H9 (cell line): ENCODE results near the gene LEMD3. TPM values are rescaled to one million over a fixed set of nuclear protein-coding genes. Genes with fewer than 3 reads are reported as not detected.

Experiments used
- DNase-seq: peaks from one replicate; pipeline ENCODE4 v3.0.0-alpha.2; 2017
- H2AFZ ChIP-seq: one replicate; pipeline ENCODE4 v1.6.1; 2013; ENCODE audit warnings: mild to moderate bottlenecking, low read length, control low read depth, moderate library complexity
- H2AK5ac ChIP-seq: 2 replicates; pipeline ENCODE4 v1.6.1; 2013; ENCODE audit warnings: low read length, control low read depth, mixed read lengths; ENCODE audit not compliant: insufficient read length
- H2BK120ac ChIP-seq: one replicate; pipeline ENCODE4 v1.6.1; 2013; ENCODE audit warnings: low read depth, mild to moderate bottlenecking, low read length, control low read depth, inconsistent platforms; ENCODE audit not compliant: poor library complexity, severe bottlenecking
- H2BK12ac ChIP-seq: 2 replicates; pipeline ENCODE4 v1.6.1; 2013; ENCODE audit warnings: low read length, control low read depth, mixed read lengths, low read depth; ENCODE audit not compliant: insufficient read length
- H2BK15ac ChIP-seq: 2 replicates; pipeline ENCODE4 v1.6.1; 2013; ENCODE audit warnings: low read depth, low read length, control low read depth
- H2BK20ac ChIP-seq: one replicate; pipeline ENCODE4 v1.6.1; 2013; ENCODE audit warnings: low read depth, mild to moderate bottlenecking, low read length, control low read depth, inconsistent platforms; ENCODE audit not compliant: poor library complexity, severe bottlenecking
- H2BK5ac ChIP-seq: 2 replicates; pipeline ENCODE4 v1.6.1; 2013; ENCODE audit warnings: low read length, control low read depth, mixed read lengths; ENCODE audit not compliant: insufficient read length
- H3K14ac ChIP-seq: 2 replicates; pipeline ENCODE4 v1.6.1; 2013; ENCODE audit warnings: low read length, control low read depth; ENCODE audit not compliant: insufficient read depth
- H3K18ac ChIP-seq: 2 replicates; pipeline ENCODE4 v1.6.1; 2013; ENCODE audit warnings: low read depth, mild to moderate bottlenecking, mixed read lengths, low read length, control low read depth; ENCODE audit not compliant: insufficient read length
- H3K23ac ChIP-seq: 2 replicates; pipeline ENCODE4 v1.6.1; 2013; ENCODE audit warnings: low read length, control low read depth, mixed read lengths, low read depth; ENCODE audit not compliant: insufficient read length
- H3K23me2 ChIP-seq: 2 replicates; pipeline ENCODE4 v1.6.1; 2013; ENCODE audit warnings: low read depth, mild to moderate bottlenecking, mixed read lengths, low read length, control low read depth; ENCODE audit not compliant: insufficient read length, poor library complexity, severe bottlenecking
- H3K27ac ChIP-seq: 2 replicates; pipeline ENCODE4 v1.5.1; 2013; ENCODE audit warnings: low read length, control low read depth, mixed read lengths, low read depth; ENCODE audit not compliant: insufficient read length
- H3K27me3 ChIP-seq: 2 replicates; pipeline ENCODE4 v1.6.1; 2013; ENCODE audit warnings: low read length, control low read depth, inconsistent platforms; ENCODE audit not compliant: insufficient read depth
- H3K4ac ChIP-seq: 2 replicates; pipeline ENCODE4 v1.6.1; 2013; ENCODE audit warnings: low read depth, mild to moderate bottlenecking, control low read depth, inconsistent platforms, low read length, moderate library complexity
- H3K4me1 ChIP-seq: 2 replicates; pipeline ENCODE4 v1.6.1; 2013; ENCODE audit warnings: low read length, control low read depth, inconsistent platforms; ENCODE audit not compliant: insufficient read depth
- H3K4me2 ChIP-seq: 2 replicates; pipeline ENCODE4 v1.6.1; 2013; ENCODE audit warnings: low read length, control low read depth, mixed read lengths; ENCODE audit not compliant: insufficient read length, insufficient read depth
- H3K56ac ChIP-seq: 2 replicates; pipeline ENCODE4 v1.6.1; 2013; ENCODE audit warnings: low read depth, mild to moderate bottlenecking, mixed read lengths, low read length, control low read depth; ENCODE audit not compliant: insufficient read length
- H3K79me1 ChIP-seq: 2 replicates; pipeline ENCODE4 v1.6.1; 2013; ENCODE audit warnings: low read depth, mild to moderate bottlenecking, moderate library complexity, low read length, control low read depth, inconsistent platforms; ENCODE audit not compliant: insufficient read depth, poor library complexity, severe bottlenecking
- H3K79me2 ChIP-seq: 2 replicates; pipeline ENCODE4 v1.6.1; 2013; ENCODE audit warnings: low read length, control low read depth, inconsistent platforms; ENCODE audit not compliant: insufficient read depth
- H3K9ac ChIP-seq: 2 replicates; pipeline ENCODE4 v1.6.1; 2013; ENCODE audit warnings: low read length, control low read depth, mixed read lengths; ENCODE audit not compliant: insufficient read length; ENCODE audit errors: extremely low read depth
- H3K9me3 ChIP-seq: one replicate; pipeline ENCODE4 v1.6.1; 2013; ENCODE audit warnings: low read depth, low read length, inconsistent platforms; ENCODE audit not compliant: control insufficient read depth
- H3T11ph ChIP-seq: one replicate; pipeline ENCODE4 v1.6.1; 2013; ENCODE audit warnings: mild to moderate bottlenecking, low read length, control low read depth, inconsistent platforms
- H4K20me1 ChIP-seq: one replicate; pipeline ENCODE4 v1.6.1; 2013; ENCODE audit not compliant: control insufficient read depth, insufficient read length, insufficient read depth
- H4K5ac ChIP-seq: 2 replicates; pipeline ENCODE4 v1.6.1; 2013; ENCODE audit warnings: low read depth, mild to moderate bottlenecking, mixed read lengths, low read length, control low read depth; ENCODE audit not compliant: insufficient read length
- H4K8ac ChIP-seq: replicated peaks from 2 replicates; pipeline ENCODE4 v1.6.1; 2013; ENCODE audit warnings: low read length, control low read depth, mixed read lengths, low read depth; ENCODE audit not compliant: insufficient read length
- H4K91ac ChIP-seq: 2 replicates; pipeline ENCODE4 v1.6.1; 2013; ENCODE audit warnings: low read depth, mild to moderate bottlenecking, moderate library complexity, mixed read lengths, low read length, control low read depth; ENCODE audit not compliant: insufficient read length
- H3K27ac Mint-ChIP-seq, 3 experiments: 2 replicates in 2 of 3; 3 replicates in 1 of 3; pipeline ENCODE4 v1.8.0; 2020 to 2021; ENCODE audit warnings: mixed read lengths in 3 of 3, mild to moderate bottlenecking in 1 of 3, moderate library complexity in 1 of 3
- H3K27me3 Mint-ChIP-seq: 2 replicates; pipeline ENCODE4 v1.8.0; 2021; ENCODE audit warnings: low read depth, mild to moderate bottlenecking, moderate library complexity, mixed read lengths
- H3K36me3 Mint-ChIP-seq, 3 experiments: 2 replicates in 2 of 3; 3 replicates in 1 of 3; pipeline ENCODE4 v1.8.0; 2020 to 2021; ENCODE audit warnings: low read depth in 3 of 3, mixed read lengths in 3 of 3; ENCODE audit not compliant: insufficient read depth in 1 of 3
- H3K4me1 Mint-ChIP-seq, 2 experiments: 2 replicates each; pipeline ENCODE4 v1.8.0; 2020; ENCODE audit warnings: mixed read lengths in 2 of 2
- H3K4me3 Mint-ChIP-seq, 2 experiments: 2 replicates in 1 of 2; 3 replicates in 1 of 2; pipeline ENCODE4 v1.8.0; 2020 to 2021; ENCODE audit warnings: mild to moderate bottlenecking in 2 of 2, mixed read lengths in 2 of 2, moderate library complexity in 1 of 2
- H3K9me3 Mint-ChIP-seq, 2 experiments: 2 replicates in 1 of 2; 3 replicates in 1 of 2; pipeline ENCODE4 v1.8.0; 2020; ENCODE audit warnings: mild to moderate bottlenecking in 2 of 2, mixed read lengths in 2 of 2, moderate library complexity in 1 of 2
- CTCF ChIP-seq: fragments of 200-600 bp; sonication (generic); conservative IDR thresholded peaks from 3 replicates; pipeline ENCODE4 v1.8.0; 2021; ENCODE audit warnings: antibody characterized with exemption, mild to moderate bottlenecking
- WGBS: extraction: QIAGEN DNeasy Blood & Tissue Kit; methylation state at CpG from one replicate; pipeline ENCODE4 v1.1.7; 2013; ENCODE audit warnings: missing lambda C conversion rate, low lambda C conversion rate, mixed read lengths; ENCODE audit not compliant: insufficient read length; ENCODE audit errors: extremely low coverage; 5-methylcytosine and 5-hydroxymethylcytosine counted together
- total RNA-seq: library from RNA; stranded (reverse); gene quantifications from 2 replicates; pipeline ENCODE4 v1.2.1, GENCODE V29; 2021

The LEMD3 gene
- total RNA-seq, 1 experiment from 2014 or later, result 38.1 TPM

GRCh38 chr12:65194949-65195348, 25.6 kb downstream of the LEMD3 start:
- no peak overlapping the region for H2BK5ac ChIP-seq
- H2AK5ac ChIP-seq, result no peak overlapping the region
- Mint-ChIP-seq H3K27ac (no peak overlapping the region; a peak in 1 of 7 replicates), H3K9me3 (peaks cover 3 to 4% of the 10 kb centered on the region in 2 experiments; a peak in 3 of 5 replicates), H3K4me1 (peaks cover 31 to 42% of the 10 kb centered on the region in 2 experiments), H3K4me3 (no peak overlapping the region; a peak in 1 of 5 replicates), H3K36me3 (peaks cover 10 to 18% (median 14%) of the 10 kb centered on the region in 3 experiments; a peak in 5 of 7 replicates), H3K27me3 (no peaks in the 10 kb centered on the region)
- H3K9ac ChIP-seq, result no peak overlapping the region
- no peak for TF ChIP-seq CTCF
- H3K23ac ChIP-seq, result no peak overlapping the region
- no peak overlapping the region for H2BK120ac ChIP-seq
- H3T11ph ChIP-seq, result no peak overlapping the region
- H4K5ac ChIP-seq, result no peak overlapping the region
- no peak overlapping the region for H3K18ac ChIP-seq
- no peak overlapping the region for H3K4me2 ChIP-seq
- DNase-seq, result no peak
- no peak overlapping the region for H2BK15ac ChIP-seq
- peaks cover 3% of the 10 kb centered on the region for H3K79me1 ChIP-seq
- no peak overlapping the region for H4K8ac ChIP-seq
- no peak overlapping the region for H2BK20ac ChIP-seq
- no peak overlapping the region for H2BK12ac ChIP-seq
- H3K56ac ChIP-seq, result no peak overlapping the region
- no peaks in the 10 kb centered on the region for H4K20me1 ChIP-seq
- H3K9me3 ChIP-seq, result no peaks in the 10 kb centered on the region
- no peak overlapping the region for H4K91ac ChIP-seq
- H3K4ac ChIP-seq, result no peak overlapping the region
- no peak overlapping the region for H3K14ac ChIP-seq
- H3K4me1 ChIP-seq, result peaks cover 3% of the 10 kb centered on the region; the same call in 1 of the 2 replicates
- H3K23me2 ChIP-seq, result no peaks in the 10 kb centered on the region
- H3K27ac ChIP-seq, result no peak overlapping the region
- H3K27me3 ChIP-seq, result no peaks in the 10 kb centered on the region
- H3K79me2 ChIP-seq, result peaks cover 12% of the 10 kb centered on the region; the same call in 1 of the 2 replicates
- WGBS, result no CpG with 5 or more reads among the region's 4 CpGs
- H2AFZ ChIP-seq, result no peak overlapping the region
